DMS 273 treated with DMSO at 0.1 percent for 48 hours (cell line): ENCODE measurements around the gene ARHGAP42.
"Not testable (repeated sequence)": the region's sequence is repeated elsewhere in the genome, so short reads cannot be mapped to it uniquely, and the experiment has no call there.

Experiments used
- DNase-seq: peaks from one replicate; lab custom pipeline; 2025; lab: John Stamatoyannopoulos, UW

Gene ARHGAP42

GRCh38 chr11:100687054-100687629 lies at the start of gene ARHGAP42:
Gene ARHGAP42, plus strand, starts transcription at chr11:100687288. Its CDS starts 391 bp downstream, at chr11:100687679.
- DNase-seq = peak; percentile 50

DNA sequence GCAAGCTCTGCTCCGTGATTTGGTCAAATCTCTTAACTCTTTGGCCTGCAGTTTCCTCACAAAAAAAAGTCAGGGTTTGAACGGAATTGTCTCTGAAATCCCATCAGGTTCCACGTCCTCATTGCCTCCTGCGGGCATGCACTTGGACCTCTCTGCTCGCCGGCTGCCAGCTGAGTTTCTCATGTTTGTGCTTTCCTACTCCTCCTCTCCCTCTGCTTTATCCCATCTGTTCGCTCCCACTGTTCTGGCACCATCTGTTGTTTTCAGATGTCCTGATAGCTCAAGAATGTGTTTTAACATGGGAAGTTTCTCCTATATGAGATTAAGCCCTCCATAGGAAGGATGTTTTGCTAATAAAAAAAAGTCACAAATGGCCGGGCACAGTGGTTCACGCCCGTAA lies 49.4 kb upstream of the ARHGAP42 start:
- DNase-seq = peak; percentile 96

GRCh38 chr11:100638648-100639047 lies 48.4 kb upstream of the ARHGAP42 start:
- no peak for DNase-seq

GRCh38 chr11:100639140-100639539 lies 47.9 kb upstream of the ARHGAP42 start:
- DNase-seq = no peak

- DNase-seq = peak; percentile 59
Observed at GRCh38 chr11:100640071-100640470, 47.0 kb upstream of the ARHGAP42 start.

- peak; percentile 40 for DNase-seq
Observed at GRCh38 chr11:100640646-100641045, 46.4 kb upstream of the ARHGAP42 start.

DNA sequence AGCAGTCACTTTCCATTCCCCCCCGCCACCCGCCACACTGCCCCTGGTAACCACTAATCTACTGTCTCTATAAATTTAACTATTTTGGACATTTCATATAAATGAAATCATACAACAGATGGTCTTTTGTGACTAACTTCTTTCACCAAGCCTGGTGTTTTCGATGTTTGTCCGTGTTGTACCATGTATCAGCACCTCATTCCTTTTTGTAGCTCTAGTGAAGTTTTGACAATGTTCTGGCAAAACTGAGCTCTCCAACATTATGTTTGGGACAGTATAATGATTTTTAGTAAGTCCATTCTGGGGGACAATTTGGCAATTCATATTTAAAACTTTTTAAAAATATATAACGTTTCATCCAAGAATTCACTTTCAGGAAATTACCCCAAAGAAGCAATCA lies 45.6 kb upstream of the ARHGAP42 start:
- no peak for DNase-seq

- DNase-seq = no peak
Observed at GRCh38 chr11:100646545-100646944, 40.5 kb upstream of the ARHGAP42 start.

- no peak for DNase-seq
Observed at GRCh38 chr11:100647861-100648260, 39.2 kb upstream of the ARHGAP42 start.

GRCh38 chr11:100663583-100663982 lies 23.5 kb upstream of the ARHGAP42 start:
- no peak for DNase-seq

DNA sequence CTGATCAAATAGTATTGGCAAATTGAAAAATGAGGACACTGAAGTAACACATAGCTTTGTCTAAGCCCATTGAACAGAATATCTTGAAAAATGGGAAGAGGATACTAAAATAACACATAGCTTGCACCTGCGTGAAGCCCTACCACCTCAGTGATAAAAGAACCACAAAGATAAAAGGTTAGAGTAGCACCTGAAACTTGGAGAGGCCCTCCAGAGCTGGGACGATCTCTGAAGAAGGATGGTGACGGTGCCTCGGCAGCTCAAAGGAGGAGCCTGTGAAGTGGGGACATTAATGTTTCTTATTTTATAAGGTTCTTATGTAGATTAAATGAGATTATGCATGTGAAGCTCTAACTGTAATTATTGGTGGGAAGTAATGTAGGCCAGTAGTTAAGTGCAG lies 23.1 kb upstream of the ARHGAP42 start:
- DNase-seq = no peak

DNA sequence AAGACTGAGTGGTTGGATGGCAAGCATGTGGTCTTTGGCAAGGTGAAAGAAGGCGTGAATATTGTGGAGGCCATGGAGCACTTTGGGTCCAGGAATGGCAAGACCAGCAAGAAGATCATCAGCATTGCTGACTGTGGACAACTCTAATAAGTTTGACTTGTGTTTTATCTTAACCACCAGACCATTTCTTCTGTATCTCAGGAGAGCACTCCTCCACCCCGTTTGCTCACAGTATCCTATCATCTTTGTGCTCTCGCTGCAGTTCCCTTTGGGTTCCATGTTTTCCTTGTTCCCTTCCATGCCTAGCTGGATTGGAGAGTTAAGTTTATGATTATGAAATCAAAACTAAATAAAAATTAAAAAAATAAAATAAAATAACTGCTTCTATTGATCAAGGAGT lies 20.3 kb upstream of the ARHGAP42 start:
- not testable (repeated sequence) for DNase-seq

- no peak for DNase-seq
Observed at GRCh38 chr11:100667449-100667848, 19.6 kb upstream of the ARHGAP42 start.

DNA sequence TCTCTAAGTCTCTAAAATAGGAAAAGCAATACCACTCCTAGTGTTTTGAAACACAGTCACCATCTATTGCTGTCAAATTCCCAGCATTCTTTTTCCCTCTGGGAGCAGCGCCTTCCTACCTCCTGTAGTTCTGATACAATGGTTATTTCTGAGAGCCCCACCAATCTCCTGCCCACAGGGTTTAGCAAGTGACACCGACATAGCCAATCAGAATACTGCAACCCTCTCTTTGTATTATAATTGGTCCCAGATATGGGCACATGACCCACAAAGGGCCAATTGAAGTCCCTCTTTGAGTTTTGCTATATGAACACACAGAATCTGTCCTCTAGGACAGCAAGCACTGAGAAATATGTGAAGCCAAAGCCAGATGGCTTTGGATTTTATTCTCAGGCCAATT lies 16.9 kb upstream of the ARHGAP42 start:
- DNase-seq = no peak

GRCh38 chr11:100671471-100671870 lies 15.6 kb upstream of the ARHGAP42 start:
- DNase-seq = no peak

- no peak for DNase-seq
Observed at GRCh38 chr11:100672498-100673033, 14.5 kb upstream of the ARHGAP42 start.

- DNase-seq = no peak
Observed at GRCh38 chr11:100673063-100673462, 14.0 kb upstream of the ARHGAP42 start.

- no peak for DNase-seq
Observed at GRCh38 chr11:100674212-100674611, 12.9 kb upstream of the ARHGAP42 start.

DNA sequence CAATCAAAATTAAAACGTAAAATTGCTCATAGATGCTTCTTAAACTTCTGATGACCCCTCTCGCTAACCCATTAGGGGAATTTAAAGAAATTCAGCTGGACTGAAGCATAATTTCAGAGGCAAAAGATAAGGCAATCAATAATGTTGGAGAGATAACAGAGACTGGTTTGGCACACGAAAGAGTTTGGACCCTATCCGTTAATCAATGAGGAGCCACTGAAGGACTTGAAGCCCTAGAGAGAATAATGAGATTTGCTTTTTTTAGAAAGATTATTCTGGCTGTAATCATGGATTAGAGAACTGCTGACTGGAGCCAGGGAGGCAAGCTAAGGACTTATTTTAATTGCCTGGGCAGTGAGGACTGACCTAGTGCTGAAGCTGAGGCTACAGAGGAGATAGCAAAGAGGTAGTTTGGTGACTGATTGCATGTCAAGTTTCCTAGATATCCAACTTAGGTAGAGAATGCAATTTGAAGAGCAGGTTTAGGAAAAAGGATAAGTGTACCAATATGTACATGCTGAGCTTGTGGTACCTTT lies 11.9 kb upstream of the ARHGAP42 start:
- DNase-seq = no peak

GRCh38 chr11:100676901-100677300 lies 10.2 kb upstream of the ARHGAP42 start:
- no peak for DNase-seq

DNA sequence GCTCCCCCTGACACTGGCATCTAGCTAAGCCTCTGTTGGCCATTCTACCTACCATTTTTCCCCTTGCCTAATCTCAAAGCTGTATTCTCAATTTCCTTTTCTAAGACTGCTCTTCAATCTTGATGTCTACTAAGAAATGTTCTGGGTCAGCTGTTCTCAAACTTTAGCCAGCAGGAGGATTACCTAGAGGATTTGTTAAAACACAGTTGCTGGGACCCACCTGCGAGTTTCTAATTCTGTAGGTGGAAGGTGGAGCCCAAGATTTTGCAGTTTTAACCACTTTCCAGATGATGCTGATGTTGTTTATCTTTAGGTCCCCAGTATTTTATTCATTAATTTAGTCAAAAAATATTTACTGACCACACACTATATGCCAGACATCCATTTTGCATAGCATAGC lies 9.3 kb upstream of the ARHGAP42 start:
- no peak for DNase-seq

DNA sequence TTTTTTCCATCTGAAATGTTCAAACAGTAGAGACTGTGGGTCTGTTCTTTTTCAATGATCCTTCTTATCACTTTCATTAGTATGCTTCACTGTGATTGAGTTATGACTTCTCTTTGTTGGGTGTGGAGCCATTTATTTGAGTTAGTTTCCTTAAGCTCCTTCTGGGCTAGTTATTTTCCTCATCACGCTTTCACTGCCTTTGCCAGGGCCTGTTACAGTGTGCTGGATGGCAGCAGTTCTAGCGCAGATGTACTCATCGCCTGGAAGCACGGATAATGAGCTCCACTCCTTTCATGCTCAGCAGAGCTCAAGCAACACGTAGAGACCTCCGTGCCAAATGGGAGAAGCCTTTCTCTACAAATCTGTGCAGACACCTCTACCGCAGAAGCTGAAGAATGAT lies 7.0 kb upstream of the ARHGAP42 start:
- DNase-seq = peak; percentile 33

- DNase-seq = no peak
Observed at GRCh38 chr11:100681064-100681502, 6.0 kb upstream of the ARHGAP42 start.
